ENCODE results near the gene KISS1R.
A peak's percentile ranks its signal among the peaks of the same experiment; 100 is the strongest.

KISS1R gene

GRCh38 chr19:925087-925525, 8.0 kb downstream of the KISS1R start:
- DNase-seq: no peak

- DNase-seq: peak; percentile 82
Measured at GRCh38 chr19:925526-926322, 8.6 kb downstream of the KISS1R start, which contains the start of gene ARID3A. Gene ARID3A, plus strand, starts transcription at chr19:926035. Its CDS starts 3,494 bp downstream, at chr19:929529.

- no peak for DNase-seq
Measured at GRCh38 chr19:926323-926588, 9.1 kb downstream of the KISS1R start.

- no peak for DNase-seq
Measured at GRCh38 chr19:926589-927350, 9.6 kb downstream of the KISS1R start.

- no peak for DNase-seq
Measured at GRCh38 chr19:927351-927779, 10.2 kb downstream of the KISS1R start.

GRCh38 chr19:927780-928401, 10.8 kb downstream of the KISS1R start:
- no peak for DNase-seq

GRCh38 chr19:928471-929202, 11.5 kb downstream of the KISS1R start:
- no peak for DNase-seq

GRCh38 chr19:929203-929890, 12.2 kb downstream of the KISS1R start:
- no peak for DNase-seq

GRCh38 chr19:929891-930258, 12.7 kb downstream of the KISS1R start:
- DNase-seq: no peak

GRCh38 chr19:931860-932647, 14.9 kb downstream of the KISS1R start:
- no peak for DNase-seq

- DNase-seq: no peak
Measured at GRCh38 chr19:932648-933552, 15.8 kb downstream of the KISS1R start.

- no peak for DNase-seq
Measured at GRCh38 chr19:933553-933882, 16.4 kb downstream of the KISS1R start.

GRCh38 chr19:934197-934840, 17.2 kb downstream of the KISS1R start:
- no peak for DNase-seq

GRCh38 chr19:934865-935479, 17.8 kb downstream of the KISS1R start:
- DNase-seq: no peak

- no peak for DNase-seq
Measured at GRCh38 chr19:936175-936546, 19.0 kb downstream of the KISS1R start.

GRCh38 chr19:937259-937694, 20.1 kb downstream of the KISS1R start:
- DNase-seq: peak; percentile 47

GRCh38 chr19:938233-938923, 21.2 kb downstream of the KISS1R start:
- no peak for DNase-seq

GRCh38 chr19:939439-939838, 22.3 kb downstream of the KISS1R start:
- DNase-seq: no peak

GRCh38 chr19:939922-940321, 22.8 kb downstream of the KISS1R start:
- DNase-seq: no peak

Data from CD4-positive, alpha-beta T cell treated with Interleukin-12 subunit alpha and Interleukin-12 subunit beta, for 1 hour (primary cell).